Mucosa of stomach (tissue), 1 donor: ENCODE measurements around the gene CBY1.

Experiments used
- H3K27me3 ChIP-seq: one replicate; pipeline ENCODE4 v1.7.0; 2013; ENCODE audit warnings: mild to moderate bottlenecking, low read length; ENCODE audit not compliant: control insufficient read depth, insufficient read depth
- H3K36me3 ChIP-seq: one replicate; pipeline ENCODE4 v1.7.0; 2013; ENCODE audit warnings: low read length; ENCODE audit not compliant: control insufficient read depth, insufficient read depth
- H3K4me1 ChIP-seq: one replicate; pipeline ENCODE4 v1.7.0; 2013; ENCODE audit warnings: mild to moderate bottlenecking, low read length; ENCODE audit not compliant: control insufficient read depth, insufficient read depth
- H3K4me3 ChIP-seq: one replicate; pipeline ENCODE4 v1.7.0; 2013; ENCODE audit warnings: low read length
- H3K9ac ChIP-seq: one replicate; pipeline ENCODE4 v1.7.0; 2013; ENCODE audit warnings: mild to moderate bottlenecking, low read length, moderate library complexity
- H3K9me3 ChIP-seq: one replicate; pipeline ENCODE4 v1.7.0; 2013; ENCODE audit warnings: mild to moderate bottlenecking, low read length, moderate library complexity; ENCODE audit not compliant: control insufficient read depth
- donor health status: Pancreatic carcinoma.

The CBY1 gene

GRCh38 chr22:38706901-38707195 is 50.4 kb downstream of the CBY1 start:
- Histone ChIP-seq H3K4me3 (peak overlapping the region; percentile 82), H3K27me3 (no peaks in the 10 kb centered on the region), H3K9me3 (no peaks in the 10 kb centered on the region), H3K9ac (peak overlapping the region; percentile 78), H3K36me3 (no peaks in the 10 kb centered on the region), H3K4me1 (peaks cover 29% of the 10 kb centered on the region)

- no peaks in the 10 kb centered on the region for H3K36me3 ChIP-seq
- peak overlapping the region; percentile 82 for H3K4me3 ChIP-seq
- H3K9ac ChIP-seq, result no peak overlapping the region
- H3K4me1 ChIP-seq, result peaks cover 29% of the 10 kb centered on the region
- no peaks in the 10 kb centered on the region for H3K9me3 ChIP-seq
- no peaks in the 10 kb centered on the region for H3K27me3 ChIP-seq
Measured at GRCh38 chr22:38707346-38707745, 50.9 kb downstream of the CBY1 start.

GRCh38 chr22:38707984-38708383 is 51.5 kb downstream of the CBY1 start:
- H3K36me3 ChIP-seq, result no peaks in the 10 kb centered on the region
- H3K27me3 ChIP-seq, result no peaks in the 10 kb centered on the region
- H3K9me3 ChIP-seq, result no peaks in the 10 kb centered on the region
- H3K4me3 ChIP-seq, result no peak overlapping the region
- H3K9ac ChIP-seq, result no peak overlapping the region
- H3K4me1 ChIP-seq, result peaks cover 29% of the 10 kb centered on the region

- Histone ChIP-seq H3K4me3 (no peak overlapping the region), H3K4me1 (peaks cover 33% of the 10 kb centered on the region), H3K27me3 (no peaks in the 10 kb centered on the region), H3K36me3 (no peaks in the 10 kb centered on the region), H3K9me3 (no peaks in the 10 kb centered on the region), H3K9ac (no peak overlapping the region)
Measured at GRCh38 chr22:38709306-38709705, 52.9 kb downstream of the CBY1 start.

- Histone ChIP-seq H3K27me3 (no peaks in the 10 kb centered on the region), H3K4me1 (peaks cover 26% of the 10 kb centered on the region), H3K9ac (no peak overlapping the region), H3K4me3 (no peak overlapping the region), H3K9me3 (no peaks in the 10 kb centered on the region), H3K36me3 (no peaks in the 10 kb centered on the region)
Measured at GRCh38 chr22:38710351-38710750, 53.9 kb downstream of the CBY1 start.

- no peak overlapping the region for H3K9ac ChIP-seq
- H3K4me3 ChIP-seq, result no peak overlapping the region
- H3K4me1 ChIP-seq, result peaks cover 26% of the 10 kb centered on the region
- no peaks in the 10 kb centered on the region for H3K9me3 ChIP-seq
- no peaks in the 10 kb centered on the region for H3K36me3 ChIP-seq
- H3K27me3 ChIP-seq, result no peaks in the 10 kb centered on the region
Measured at GRCh38 chr22:38710866-38711265, 54.4 kb downstream of the CBY1 start.

GRCh38 chr22:38712486-38713207 is 56.2 kb downstream of the CBY1 start:
- Histone ChIP-seq H3K9me3 (no peaks in the 10 kb centered on the region), H3K9ac (no peak overlapping the region), H3K4me3 (no peak overlapping the region), H3K36me3 (peaks cover 10% of the 10 kb centered on the region), H3K27me3 (no peaks in the 10 kb centered on the region), H3K4me1 (peaks cover 17% of the 10 kb centered on the region)

- H3K9ac ChIP-seq, result no peak overlapping the region
- no peaks in the 10 kb centered on the region for H3K27me3 ChIP-seq
- no peaks in the 10 kb centered on the region for H3K9me3 ChIP-seq
- peaks cover 17% of the 10 kb centered on the region for H3K4me1 ChIP-seq
- peaks cover 10% of the 10 kb centered on the region for H3K36me3 ChIP-seq
- H3K4me3 ChIP-seq, result no peak overlapping the region
Measured at GRCh38 chr22:38713921-38714320, 57.5 kb downstream of the CBY1 start.

GRCh38 chr22:38715176-38715764 is 58.8 kb downstream of the CBY1 start:
- H3K9me3 ChIP-seq, result no peaks in the 10 kb centered on the region
- peaks cover 17% of the 10 kb centered on the region for H3K4me1 ChIP-seq

GRCh38 chr22:38715852-38716251 is 59.4 kb downstream of the CBY1 start:
- no peaks in the 10 kb centered on the region for H3K9me3 ChIP-seq
- no peaks in the 10 kb centered on the region for H3K27me3 ChIP-seq
- H3K36me3 ChIP-seq, result peaks cover 10% of the 10 kb centered on the region
- no peak overlapping the region for H3K9ac ChIP-seq
- H3K4me3 ChIP-seq, result no peak overlapping the region
- peaks cover 17% of the 10 kb centered on the region for H3K4me1 ChIP-seq

More at GRCh38 chr22:38715176-38715764, 58.8 kb downstream of the CBY1 start:
- H3K36me3 ChIP-seq, result peaks cover 10% of the 10 kb centered on the region
- no peaks in the 10 kb centered on the region for H3K27me3 ChIP-seq
- no peak overlapping the region for H3K9ac ChIP-seq
- no peak overlapping the region for H3K4me3 ChIP-seq

GRCh38 chr22:38716271-38716670 is 59.8 kb downstream of the CBY1 start:
- H3K27me3 ChIP-seq, result no peaks in the 10 kb centered on the region
- no peaks in the 10 kb centered on the region for H3K9me3 ChIP-seq
- H3K4me1 ChIP-seq, result peaks cover 17% of the 10 kb centered on the region
- H3K9ac ChIP-seq, result no peak overlapping the region
- no peak overlapping the region for H3K4me3 ChIP-seq
- H3K36me3 ChIP-seq, result peaks cover 10% of the 10 kb centered on the region

- Histone ChIP-seq H3K36me3 (peaks cover 10% of the 10 kb centered on the region), H3K9ac (no peak overlapping the region)
Measured at GRCh38 chr22:38716826-38717225, 60.4 kb downstream of the CBY1 start.

More at GRCh38 chr22:38716826-38717225, 60.4 kb downstream of the CBY1 start:
- no peaks in the 10 kb centered on the region for H3K27me3 ChIP-seq
- peaks cover 17% of the 10 kb centered on the region for H3K4me1 ChIP-seq
- H3K9me3 ChIP-seq, result no peaks in the 10 kb centered on the region
- H3K4me3 ChIP-seq, result no peak overlapping the region
